Epithelial cell of esophagus (primary cell): Measurements from ENCODE around the gene LRMDA.
A peak's percentile ranks its signal among the peaks of the same experiment; 100 is the strongest.

Source experiments
- DNase-seq: peaks from one replicate; pipeline ENCODE4 v3.0.0; 2010; ENCODE audit warnings: low read depth
- H3K4me3 ChIP-seq: 2 replicates; pipeline ENCODE4 v1.5.1; 2011; ENCODE audit warnings: mild to moderate bottlenecking, low read length, control low read depth
- TF ChIP-seq, protein P1 (sequence below): IDR thresholded peaks from 2 replicates; pipeline ENCODE4 v1.5.1; 2011; ENCODE audit warnings: low read depth, mild to moderate bottlenecking, low read length, control low read depth, inconsistent platforms; ENCODE audit not compliant: insufficient read depth; ENCODE audit errors: missing control alignments

LRMDA gene

DNA sequence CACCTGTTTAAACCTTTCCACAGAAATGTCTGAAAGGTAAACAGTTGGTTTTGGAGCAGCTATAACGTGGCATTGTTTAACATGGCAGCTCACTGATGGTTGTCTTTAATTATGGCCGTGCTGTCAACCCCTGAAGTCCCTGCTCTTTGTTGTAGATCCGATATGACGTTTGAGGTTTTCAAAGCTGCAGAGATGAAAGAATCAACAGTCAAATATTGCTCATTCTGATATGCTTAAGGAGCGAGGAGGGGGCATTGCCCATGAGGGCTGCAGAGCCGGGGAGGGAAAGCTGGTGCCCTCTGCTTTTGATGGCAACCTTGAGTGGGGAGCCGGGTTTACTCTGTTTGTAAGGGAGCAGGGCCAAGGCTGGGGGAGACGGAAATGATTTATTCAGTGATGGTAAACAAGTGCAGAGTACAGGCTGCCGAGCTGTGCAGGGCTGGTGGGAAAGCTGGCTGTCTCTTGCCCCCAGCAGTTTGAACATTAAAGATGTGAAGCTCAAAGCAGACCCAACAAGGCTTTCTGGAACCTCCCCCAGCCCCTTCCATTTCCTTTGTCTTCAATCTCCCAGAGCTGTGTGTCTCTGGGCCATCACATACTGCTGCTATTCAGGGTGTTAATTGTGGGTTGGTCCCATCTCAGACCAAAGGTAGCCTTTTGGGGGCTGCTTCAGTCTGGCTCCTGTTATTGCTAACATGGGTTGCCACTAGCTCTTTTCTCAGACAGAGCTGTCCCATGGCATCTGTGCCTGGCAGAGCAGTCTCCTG, 345.5 kb downstream of the LRMDA start:
- DNase-seq = no peak
- TF ChIP-seq, protein P1, sequence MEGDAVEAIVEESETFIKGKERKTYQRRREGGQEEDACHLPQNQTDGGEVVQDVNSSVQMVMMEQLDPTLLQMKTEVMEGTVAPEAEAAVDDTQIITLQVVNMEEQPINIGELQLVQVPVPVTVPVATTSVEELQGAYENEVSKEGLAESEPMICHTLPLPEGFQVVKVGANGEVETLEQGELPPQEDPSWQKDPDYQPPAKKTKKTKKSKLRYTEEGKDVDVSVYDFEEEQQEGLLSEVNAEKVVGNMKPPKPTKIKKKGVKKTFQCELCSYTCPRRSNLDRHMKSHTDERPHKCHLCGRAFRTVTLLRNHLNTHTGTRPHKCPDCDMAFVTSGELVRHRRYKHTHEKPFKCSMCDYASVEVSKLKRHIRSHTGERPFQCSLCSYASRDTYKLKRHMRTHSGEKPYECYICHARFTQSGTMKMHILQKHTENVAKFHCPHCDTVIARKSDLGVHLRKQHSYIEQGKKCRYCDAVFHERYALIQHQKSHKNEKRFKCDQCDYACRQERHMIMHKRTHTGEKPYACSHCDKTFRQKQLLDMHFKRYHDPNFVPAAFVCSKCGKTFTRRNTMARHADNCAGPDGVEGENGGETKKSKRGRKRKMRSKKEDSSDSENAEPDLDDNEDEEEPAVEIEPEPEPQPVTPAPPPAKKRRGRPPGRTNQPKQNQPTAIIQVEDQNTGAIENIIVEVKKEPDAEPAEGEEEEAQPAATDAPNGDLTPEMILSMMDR = no peak
- H3K4me3 ChIP-seq = no peak overlapping the region

DNA sequence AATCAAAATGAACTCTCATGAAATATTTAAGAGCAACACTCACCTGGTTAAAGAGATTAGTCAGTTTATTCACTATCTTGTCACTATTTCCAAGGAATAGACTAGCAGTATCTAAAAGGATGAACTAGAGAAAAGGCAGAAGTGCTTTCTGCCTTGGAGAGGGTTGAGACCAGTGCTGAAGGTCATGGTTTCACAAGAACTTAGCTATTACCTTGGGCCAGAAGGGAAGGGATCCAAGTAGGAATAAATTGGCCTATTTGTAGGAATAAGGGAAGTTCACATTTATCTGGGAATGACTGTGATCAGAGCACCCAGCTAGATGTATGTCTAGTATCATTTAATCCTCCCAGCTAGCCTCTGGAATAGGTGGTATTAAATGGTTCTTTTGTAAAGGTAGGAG, 347.2 kb downstream of the LRMDA start:
- TF ChIP-seq, protein P1 = no peak
- no peak for DNase-seq

DNA sequence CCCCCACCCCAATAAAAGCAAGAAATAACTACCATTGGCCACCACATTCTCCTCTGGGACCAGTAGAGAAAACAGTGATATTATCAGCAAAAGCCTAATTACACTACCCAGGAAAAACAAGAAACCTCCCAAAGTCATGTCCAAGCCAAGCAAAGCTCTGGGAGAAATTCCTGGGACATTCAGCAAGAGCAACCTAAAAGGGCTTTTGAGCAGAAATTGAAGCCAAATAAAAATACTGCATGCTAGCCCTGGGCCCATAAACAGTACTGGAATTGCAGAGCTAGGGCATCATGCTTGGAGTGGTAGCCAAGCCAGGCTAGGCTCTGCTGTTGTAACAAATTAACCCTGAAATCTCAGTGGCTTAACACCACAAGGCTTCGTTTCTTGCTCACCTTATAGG, 347.9 kb downstream of the LRMDA start:
- no peak for DNase-seq
- TF ChIP-seq, protein P1 = no peak
- H3K4me3 ChIP-seq = no peak overlapping the region

More for the DNA sequence above, 347.2 kb downstream of the LRMDA start:
- no peak overlapping the region for H3K4me3 ChIP-seq

DNA sequence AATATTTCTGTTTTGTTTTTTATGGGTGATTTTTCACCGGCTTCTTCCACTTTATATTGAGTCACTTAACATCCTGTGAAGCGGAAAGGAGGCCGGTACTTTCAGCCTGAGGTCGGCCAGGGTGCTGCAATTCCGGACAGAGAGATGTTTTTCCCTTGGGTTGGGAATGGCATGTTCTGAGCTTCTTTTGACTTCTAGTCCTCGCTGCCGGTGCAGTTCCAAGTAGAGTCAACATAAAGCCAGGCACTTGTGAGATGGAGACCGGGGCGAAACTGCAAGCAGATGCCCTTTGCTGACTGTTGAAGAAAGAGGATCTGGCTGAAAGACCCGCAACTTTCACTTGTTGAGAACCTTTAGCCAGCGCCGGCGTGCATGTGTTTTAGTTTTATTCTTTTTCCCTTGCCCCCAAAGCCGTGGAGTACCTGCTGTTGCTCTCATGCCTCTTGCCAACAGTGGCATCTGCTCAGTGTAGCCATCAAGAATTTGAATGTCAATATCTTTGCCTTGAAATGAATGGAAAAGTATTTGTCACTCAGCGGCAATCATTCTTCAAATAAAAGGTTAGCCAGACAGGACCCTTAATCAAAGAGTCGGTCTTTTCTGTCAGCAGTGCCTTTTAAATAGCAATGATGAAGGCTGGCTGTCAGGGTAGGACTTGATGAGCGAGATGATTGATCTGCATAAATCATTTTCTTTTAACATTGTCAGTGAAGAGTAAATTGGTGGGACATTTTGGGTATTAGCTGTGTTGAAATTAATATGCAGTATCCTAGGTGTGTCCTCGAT, 351.2 kb downstream of the LRMDA start:
- no peak for DNase-seq
- H3K4me3 ChIP-seq = no peak overlapping the region
- TF ChIP-seq, protein P1 = no peak

DNA sequence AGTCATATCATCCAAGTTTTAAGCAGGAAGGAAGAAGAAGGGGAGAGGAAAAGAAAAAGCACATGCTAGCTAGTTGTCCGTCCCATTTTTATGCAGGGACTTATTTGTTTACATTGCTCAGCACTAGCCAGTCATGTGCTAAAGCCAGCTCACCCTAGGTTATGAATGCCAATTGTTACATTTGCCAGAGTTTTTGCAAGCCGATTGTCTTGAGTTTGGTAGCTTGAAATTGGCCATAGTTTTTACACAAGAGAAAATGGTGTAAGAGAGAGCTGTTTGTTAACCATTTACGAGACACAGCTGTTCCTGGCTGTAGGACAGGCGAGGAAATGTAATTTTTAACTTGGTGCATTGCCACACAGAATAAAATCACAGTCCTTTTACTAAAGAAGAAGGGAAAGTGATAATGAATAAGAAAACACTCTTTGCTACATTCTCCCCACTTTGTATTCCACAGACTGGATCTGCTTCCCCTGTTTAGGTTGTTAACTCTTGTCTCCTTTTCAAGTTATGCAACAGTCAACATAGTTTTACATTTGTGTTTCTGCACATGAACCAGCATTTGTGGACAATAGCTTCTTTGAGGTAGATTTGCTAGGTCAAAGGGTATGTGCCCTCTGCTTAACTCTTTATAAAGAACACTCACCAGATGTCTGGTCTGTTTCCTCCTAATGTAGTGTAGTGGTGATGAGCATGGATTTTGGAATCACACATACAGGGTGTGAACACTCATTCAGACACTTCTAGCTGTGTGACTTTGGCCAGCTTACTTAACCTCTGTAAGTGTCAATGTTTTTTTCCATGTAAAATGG, 357.2 kb downstream of the LRMDA start:
- peak; percentile 26 for DNase-seq
- TF ChIP-seq, protein P1 = no peak
- H3K4me3 ChIP-seq = no peak overlapping the region

DNA sequence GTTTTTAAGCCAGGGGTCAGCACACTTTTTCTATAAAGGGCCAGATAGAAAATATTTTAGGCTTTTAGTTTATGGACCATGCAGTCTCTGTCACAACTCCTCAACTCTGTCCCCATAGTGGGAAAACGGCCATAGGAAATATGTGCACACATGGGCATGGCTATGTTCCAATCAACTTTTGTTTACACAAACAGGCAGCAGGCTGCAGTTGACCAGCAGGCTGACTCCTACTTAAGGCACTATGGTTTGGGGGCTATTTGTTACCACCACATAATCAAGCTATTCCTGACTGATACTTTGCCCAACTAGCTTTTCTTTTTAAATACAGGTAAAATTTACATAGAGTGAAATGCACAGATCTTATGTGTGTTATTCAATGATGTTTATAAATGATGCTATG, 362.4 kb downstream of the LRMDA start:
- no peak overlapping the region for H3K4me3 ChIP-seq
- TF ChIP-seq, protein P1 = no peak
- no peak for DNase-seq
